ENCODE results near the gene HK1.

DNA sequence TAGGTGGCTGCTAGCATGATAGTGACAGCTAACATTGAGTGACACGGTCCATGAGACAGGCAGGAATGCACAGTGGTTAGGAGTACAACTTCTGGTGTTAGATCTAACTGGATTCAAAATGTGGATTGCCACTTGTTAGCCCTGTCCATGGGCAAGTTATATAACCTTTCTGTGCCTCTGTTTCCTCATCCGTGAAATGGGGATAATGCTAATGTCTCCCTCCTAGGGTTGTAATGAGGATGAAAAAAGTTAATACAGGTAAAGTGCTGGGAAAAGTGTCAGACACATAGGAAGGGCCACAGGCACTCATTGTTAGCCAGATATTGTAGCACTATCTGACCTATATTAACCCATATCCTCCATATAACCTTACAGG, 96.6 kb downstream of the HK1 start:
- TF ChIP-seq, protein P1, sequence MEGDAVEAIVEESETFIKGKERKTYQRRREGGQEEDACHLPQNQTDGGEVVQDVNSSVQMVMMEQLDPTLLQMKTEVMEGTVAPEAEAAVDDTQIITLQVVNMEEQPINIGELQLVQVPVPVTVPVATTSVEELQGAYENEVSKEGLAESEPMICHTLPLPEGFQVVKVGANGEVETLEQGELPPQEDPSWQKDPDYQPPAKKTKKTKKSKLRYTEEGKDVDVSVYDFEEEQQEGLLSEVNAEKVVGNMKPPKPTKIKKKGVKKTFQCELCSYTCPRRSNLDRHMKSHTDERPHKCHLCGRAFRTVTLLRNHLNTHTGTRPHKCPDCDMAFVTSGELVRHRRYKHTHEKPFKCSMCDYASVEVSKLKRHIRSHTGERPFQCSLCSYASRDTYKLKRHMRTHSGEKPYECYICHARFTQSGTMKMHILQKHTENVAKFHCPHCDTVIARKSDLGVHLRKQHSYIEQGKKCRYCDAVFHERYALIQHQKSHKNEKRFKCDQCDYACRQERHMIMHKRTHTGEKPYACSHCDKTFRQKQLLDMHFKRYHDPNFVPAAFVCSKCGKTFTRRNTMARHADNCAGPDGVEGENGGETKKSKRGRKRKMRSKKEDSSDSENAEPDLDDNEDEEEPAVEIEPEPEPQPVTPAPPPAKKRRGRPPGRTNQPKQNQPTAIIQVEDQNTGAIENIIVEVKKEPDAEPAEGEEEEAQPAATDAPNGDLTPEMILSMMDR (IDR thresholded peaks at IDR 0.05) = no peak
- TF ChIP-seq POLR2A (IDR thresholded peaks at IDR 0.05) = no peak
